ENCODE measurements around the gene TMEM163.

GRCh38 chr2:134592377-134592776, 126.4 kb downstream of the TMEM163 start:
- TF ChIP-seq GATA3 (IDR thresholded peaks at IDR 0.05; ENCODE audit: low read depth, low read length): no peak
- no peak for TF ChIP-seq GATA2 (IDR thresholded peaks at IDR 0.05; ENCODE audit: low read depth, low read length)
